T follicular helper cell (primary cell): ENCODE results near the gene KCNJ16.

Experiments
- DNase-seq: peaks from one replicate; pipeline ENCODE4 v3.0.0-alpha.2; 2020; ENCODE audit warnings: low read depth

Gene KCNJ16

DNA sequence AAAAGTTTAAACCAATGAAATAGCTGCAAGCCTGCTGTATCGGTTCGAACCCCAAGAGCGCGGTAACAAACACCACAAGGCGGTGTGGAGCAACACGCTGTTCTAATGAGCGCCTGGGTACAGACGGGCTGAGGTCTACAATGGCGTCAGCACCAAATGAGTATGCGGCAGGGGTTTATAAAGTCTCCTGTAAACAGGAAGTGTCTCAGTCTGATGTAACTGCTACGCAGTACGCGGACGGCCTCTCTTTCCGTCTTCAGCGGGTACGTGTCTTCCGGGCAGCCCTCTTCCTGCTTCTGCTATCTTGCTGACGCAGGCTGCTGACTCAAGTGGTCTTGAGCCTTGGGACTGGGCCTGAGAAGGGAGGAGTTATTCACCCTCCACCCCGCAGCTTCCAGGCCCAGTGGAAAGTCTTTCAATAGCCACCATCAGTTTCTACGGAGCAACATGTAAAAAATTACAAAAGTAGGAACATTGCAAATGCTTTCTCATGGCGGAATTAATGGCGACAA lies 53.8 kb downstream of the KCNJ16 start:
- no peak for DNase-seq

DNA sequence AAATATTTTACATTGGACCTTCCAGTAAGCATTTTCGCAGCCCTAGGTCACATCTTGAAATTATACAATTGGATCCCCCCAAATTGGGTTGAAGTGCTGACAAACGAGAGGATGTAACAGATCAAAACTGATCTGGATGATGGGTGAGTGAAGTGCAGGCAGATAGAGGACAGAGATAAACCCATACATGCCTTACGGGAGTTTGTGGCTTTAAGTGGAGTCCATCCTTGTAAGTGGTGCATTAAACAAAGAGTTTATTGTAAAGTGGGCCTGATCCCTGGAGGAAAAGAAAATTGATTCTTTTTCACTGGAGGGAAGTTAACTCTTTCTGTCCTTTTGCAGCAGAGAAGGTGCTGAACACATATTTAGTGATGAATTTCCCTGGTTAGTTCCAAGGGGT lies 55.3 kb downstream of the KCNJ16 start:
- no peak for DNase-seq

DNA sequence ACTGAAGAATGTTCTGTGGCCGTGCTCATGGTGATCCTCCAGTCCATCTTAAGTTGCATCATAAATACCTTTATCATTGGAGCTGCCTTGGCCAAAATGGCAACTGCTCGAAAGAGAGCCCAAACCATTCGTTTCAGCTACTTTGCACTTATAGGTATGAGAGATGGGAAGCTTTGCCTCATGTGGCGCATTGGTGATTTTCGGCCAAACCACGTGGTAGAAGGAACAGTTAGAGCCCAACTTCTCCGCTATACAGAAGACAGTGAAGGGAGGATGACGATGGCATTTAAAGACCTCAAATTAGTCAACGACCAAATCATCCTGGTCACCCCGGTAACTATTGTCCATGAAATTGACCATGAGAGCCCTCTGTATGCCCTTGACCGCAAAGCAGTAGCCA lies 57.5 kb downstream of the KCNJ16 start:
- DNase-seq, result no peak

GRCh38 chr17:70134042-70134441 lies 59.0 kb downstream of the KCNJ16 start:
- DNase-seq, result no peak

- DNase-seq, result no peak
Observed at GRCh38 chr17:70134777-70135176, 59.8 kb downstream of the KCNJ16 start.

GRCh38 chr17:70136131-70136530 lies 61.1 kb downstream of the KCNJ16 start:
- DNase-seq, result no peak

DNA sequence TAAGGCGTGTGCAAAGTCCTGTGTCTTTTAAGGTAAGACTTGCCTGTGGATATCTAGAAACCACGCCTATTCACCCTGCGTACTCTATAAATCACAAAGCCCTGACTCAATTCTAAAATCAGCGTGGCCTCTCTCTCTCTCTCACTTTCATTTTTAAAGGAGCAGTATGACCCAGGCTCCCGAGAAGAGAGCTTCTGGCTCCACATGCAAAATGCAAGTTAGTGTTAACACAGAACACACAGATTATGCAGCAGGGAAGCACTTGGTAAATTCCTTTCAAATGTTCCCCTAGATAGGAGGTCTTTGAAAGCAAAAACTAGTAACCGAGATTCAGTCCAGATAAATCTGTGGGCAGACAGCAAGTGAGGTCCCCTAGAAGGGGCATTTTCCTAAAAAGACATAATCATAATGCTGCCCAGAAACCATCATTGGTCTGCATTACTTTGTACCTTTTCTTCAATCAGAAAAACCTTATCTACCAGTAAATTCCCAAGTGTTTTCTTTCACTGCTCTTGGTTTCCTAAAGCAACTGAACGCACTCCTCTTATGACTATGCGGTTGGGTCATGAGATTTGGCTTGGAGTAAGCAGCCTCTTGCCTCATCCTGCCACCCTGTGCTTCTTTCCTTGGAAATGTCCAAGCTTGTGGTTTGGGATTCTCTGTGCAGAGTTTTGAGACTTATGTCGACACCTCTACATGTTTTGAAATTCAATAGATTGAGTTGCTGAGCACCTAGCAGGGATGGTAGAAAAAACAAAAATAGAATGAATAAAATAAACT lies 62.6 kb downstream of the KCNJ16 start:
- no peak for DNase-seq

DNA sequence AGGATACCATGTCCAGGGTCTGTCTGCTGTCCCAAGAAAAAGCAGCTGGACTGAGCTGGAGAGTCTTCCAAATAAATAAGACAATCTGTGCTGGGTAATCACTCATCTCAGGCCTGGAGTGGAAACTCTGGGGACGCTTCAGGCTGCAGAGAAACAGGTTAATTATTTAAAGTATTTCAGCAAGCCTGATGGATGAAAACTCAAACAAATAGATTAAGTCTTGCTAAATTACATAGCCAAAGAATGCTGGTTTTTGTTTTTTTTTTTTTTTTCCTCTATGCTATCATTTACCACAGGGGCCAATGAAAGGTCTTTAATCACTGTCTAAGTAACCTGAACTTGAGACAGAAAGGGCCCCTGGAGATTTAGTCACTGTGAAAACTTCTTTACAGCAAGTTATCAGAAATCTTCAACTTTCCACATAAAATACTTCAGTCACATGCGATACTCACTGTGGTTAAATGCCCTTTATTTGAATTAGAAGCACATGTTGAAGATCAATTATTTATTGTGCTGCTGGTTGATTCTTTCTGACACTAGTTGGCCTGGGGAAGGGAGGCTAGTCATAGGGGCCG lies 63.4 kb downstream of the KCNJ16 start:
- DNase-seq, result no peak

GRCh38 chr17:70139449-70139993 lies 64.5 kb downstream of the KCNJ16 start:
- no peak for DNase-seq

- no peak for DNase-seq
Observed at GRCh38 chr17:70144260-70144846, 69.3 kb downstream of the KCNJ16 start.

DNA sequence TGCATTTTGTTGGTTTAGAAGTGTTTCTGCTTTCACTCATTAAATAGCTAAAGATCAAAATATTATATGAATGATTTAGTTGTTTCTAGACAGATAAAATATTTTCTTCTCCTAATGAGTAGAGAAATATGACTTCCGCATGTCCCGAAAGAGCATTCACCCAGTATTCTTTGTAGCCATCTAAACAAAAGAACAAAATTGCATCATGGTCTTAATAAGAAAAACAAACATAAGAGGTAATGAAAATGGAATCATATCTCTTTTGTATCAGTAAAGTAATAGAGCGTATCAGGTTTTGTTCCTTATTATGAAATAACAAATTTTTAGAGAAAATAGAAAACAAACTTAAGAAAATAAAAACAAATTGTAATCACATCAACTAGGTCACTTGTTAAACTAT lies 78.2 kb downstream of the KCNJ16 start:
- DNase-seq, result no peak

DNA sequence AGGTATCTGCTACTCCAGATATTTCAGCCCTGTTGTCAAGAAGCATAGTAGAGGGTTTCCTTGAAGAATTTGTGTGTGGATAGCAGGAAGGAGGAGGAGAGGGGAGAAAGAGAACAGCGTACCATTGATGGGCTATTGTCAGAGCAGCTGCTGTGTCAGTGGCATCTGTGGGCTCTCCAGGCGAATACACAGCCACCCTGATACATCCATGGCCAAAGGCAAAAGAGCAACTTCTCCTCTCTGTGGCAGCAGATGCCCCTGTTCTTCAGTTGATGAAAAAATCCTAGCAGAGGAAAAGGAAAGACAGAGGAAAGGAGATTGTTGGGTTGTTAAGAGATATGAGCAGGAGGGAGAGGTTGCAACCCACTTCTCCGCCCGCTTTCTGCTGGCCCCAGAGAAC lies 82.1 kb downstream of the KCNJ16 start:
- DNase-seq, result no peak

- no peak for DNase-seq
Observed at GRCh38 chr17:70158180-70158579, 83.2 kb downstream of the KCNJ16 start.

DNA sequence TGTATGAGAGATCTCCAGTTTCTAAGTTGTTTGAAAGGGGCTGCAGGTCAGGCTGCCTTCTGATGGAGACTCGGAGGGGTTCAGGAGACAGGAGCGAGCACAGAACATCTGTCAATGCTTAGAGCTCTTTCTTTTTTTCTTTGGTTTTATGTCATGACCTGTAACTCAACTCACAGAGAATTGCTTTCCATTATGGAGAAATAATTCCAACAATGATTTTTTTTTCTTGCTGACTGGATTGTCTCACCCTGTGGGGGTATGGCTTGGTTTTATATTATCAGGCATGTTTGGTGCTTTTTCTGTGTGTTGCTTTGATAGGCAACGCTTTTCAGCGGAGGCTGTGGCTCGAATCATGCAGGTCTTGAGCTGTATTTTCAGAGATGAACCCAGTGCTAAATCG lies 83.6 kb downstream of the KCNJ16 start:
- no peak for DNase-seq

DNA sequence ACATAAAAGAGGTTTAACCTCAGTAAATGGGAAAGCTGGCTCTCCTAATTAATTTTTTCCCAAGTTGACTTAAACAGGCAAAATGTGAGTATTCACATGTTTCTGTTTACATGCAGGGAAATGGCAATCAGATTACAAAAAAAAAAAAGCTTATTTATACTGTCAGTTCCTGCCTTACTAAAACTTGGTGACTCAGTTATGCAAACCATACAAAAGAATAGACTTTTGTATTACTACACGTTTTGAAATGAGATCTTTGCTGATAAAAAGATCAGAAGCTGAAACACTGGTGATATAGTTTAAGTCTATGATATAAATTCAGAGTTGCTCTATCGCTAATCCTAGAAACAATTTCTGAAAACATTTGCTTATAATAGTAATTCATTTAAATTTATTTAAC lies 85.0 kb downstream of the KCNJ16 start:
- no peak for DNase-seq

- DNase-seq, result no peak
Observed at GRCh38 chr17:70161519-70161918, 86.5 kb downstream of the KCNJ16 start.

DNA sequence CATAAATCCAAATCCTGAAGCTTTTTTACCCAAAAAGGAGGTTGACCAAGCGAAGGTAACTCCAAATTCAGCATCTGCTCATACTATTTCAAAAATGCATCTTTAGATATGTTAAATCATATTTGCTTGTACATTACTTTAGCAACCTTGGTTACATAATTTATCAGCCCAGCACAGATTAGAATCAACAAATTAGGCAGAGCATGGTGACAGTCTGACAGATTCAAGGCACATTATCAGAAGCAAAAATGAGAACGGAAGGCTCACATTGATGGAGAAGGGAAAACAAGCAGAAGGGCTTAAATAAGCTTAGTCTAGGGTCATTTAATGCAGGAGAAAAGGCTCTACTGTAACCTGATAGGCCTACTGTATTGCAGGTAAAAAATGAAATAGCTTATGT lies 90.4 kb downstream of the KCNJ16 start:
- DNase-seq, result no peak

- DNase-seq, result no peak
Observed at GRCh38 chr17:70166615-70167014, 91.6 kb downstream of the KCNJ16 start.

DNA sequence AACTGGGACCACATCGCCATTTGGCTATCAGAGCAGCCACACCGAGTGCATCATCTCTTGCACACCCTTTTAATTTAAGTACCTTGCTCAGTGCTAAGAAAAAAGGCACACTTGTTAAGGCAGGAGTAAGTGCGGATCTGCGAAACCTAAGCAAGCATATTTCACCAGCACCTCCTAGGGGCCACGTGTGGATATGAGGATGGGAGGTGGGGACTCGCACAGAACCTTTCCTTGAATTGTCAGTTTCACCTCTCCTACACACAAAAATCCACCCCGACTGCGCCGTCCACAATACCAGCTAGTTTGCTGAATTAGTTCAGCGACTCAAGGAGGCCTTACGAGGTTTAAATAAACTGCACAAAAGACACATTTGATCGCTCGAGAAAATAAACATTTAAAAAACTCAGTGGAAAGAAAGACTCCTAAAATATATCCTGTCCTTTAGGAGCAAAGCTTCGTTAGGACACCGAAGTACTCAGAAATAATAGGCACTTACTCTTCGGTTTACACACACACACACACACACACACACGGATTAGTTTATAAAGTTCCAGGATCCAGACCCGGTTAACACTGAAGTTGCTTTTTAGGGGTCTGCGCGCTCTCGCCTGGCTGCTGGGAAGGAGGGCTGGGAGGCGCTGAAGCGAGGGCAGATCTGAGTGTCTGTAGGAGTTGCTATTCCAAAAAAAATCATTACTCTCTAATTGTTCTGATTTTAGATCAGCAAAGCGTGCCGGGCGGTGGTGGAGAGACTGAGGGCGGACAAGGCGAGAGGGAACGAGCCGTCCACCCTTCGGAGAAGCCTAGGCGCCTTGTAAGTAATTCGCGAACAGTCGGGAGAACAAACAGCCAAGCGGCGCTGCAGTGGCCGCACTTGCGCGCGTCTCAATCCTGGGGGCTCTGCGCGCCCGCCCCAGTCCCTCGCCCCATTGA lies 93.3 kb downstream of the KCNJ16 start:
- DNase-seq, result no peak

GRCh38 chr17:70168977-70169708 lies 94.1 kb downstream of the KCNJ16 start, which contains the start of gene KCNJ2:
Gene KCNJ2 (plus strand): TSS chr17:70169532. CDS start chr17:70175040, 5,508 bp downstream.
- peak; percentile 0 for DNase-seq
